ENCODE data around the gene CNGA2.

- no peak for TF ChIP-seq CTCF (IDR thresholded peaks at IDR 0.05)
- TF ChIP-seq ZFX (IDR thresholded peaks at IDR 0.05; ENCODE audit: borderline replicate concordance) = no peak
These were observed 9.3 kb upstream of the CNGA2 start for GRCh38 chrX:151725338-151725614.
